Measurements from ENCODE around the gene SCNN1A. TPM values are rescaled to one million over a fixed set of nuclear protein-coding genes. Genes with fewer than 3 reads are reported as not detected.
"Not testable (repeated sequence)": the region's sequence is repeated elsewhere in the genome, so short reads cannot be mapped to it uniquely, and the experiment has no call there.

The SCNN1A gene
- total RNA-seq, 1 donor from 2014 or later, result not detected

GRCh38 chr12:6340745-6341416 is 34.5 kb downstream of the SCNN1A start:
- H3K4me1 ChIP-seq (ENCODE audit: control insufficient read depth in 3 of 3, insufficient read depth in 3 of 3, low read length in 3 of 3), result peaks cover 65 to 80% (median 70%) of the 10 kb centered on the region in 3 donors
- H3K27ac ChIP-seq (ENCODE audit: low read depth, low read length), result peak overlapping the region; percentile 98
- H3K9me3 ChIP-seq (ENCODE audit: control insufficient read depth in 3 of 3, low read length in 3 of 3), result no peaks in the 10 kb centered on the region
- H3K4me3 ChIP-seq (ENCODE audit: low read length in 3 of 3), result peak overlapping the region; percentile 96 to 97 (median 97)
- H3K36me3 ChIP-seq (ENCODE audit: control insufficient read depth in 3 of 3, insufficient read depth in 3 of 3, low read length in 3 of 3), result peaks cover 0 to 4% (median 0%) of the 10 kb centered on the region in 3 donors
- H3K27me3 ChIP-seq (ENCODE audit: control insufficient read depth in 3 of 3, insufficient read depth in 3 of 3, low read length in 3 of 3), result no peaks in the 10 kb centered on the region
- peak overlapping the region; percentile 99 to 100 (median 100) for H3K9ac ChIP-seq (ENCODE audit: low read depth in 1 of 3, low read length in 3 of 3)

GRCh38 chr12:6340032-6340638 is 35.2 kb downstream of the SCNN1A start:
- Histone ChIP-seq H3K9me3 (ENCODE audit: control insufficient read depth in 3 of 3, low read length in 3 of 3) (no peaks in the 10 kb centered on the region), H3K36me3 (ENCODE audit: control insufficient read depth in 3 of 3, insufficient read depth in 3 of 3, low read length in 3 of 3) (peaks cover 0 to 4% (median 0%) of the 10 kb centered on the region in 3 donors), H3K27me3 (ENCODE audit: control insufficient read depth in 3 of 3, insufficient read depth in 3 of 3, low read length in 3 of 3) (no peaks in the 10 kb centered on the region), H3K4me3 (ENCODE audit: low read length in 3 of 3) (peak overlapping the region; percentile 96 to 97 (median 97)), H3K4me1 (ENCODE audit: control insufficient read depth in 3 of 3, insufficient read depth in 3 of 3, low read length in 3 of 3) (peaks cover 69 to 84% (median 73%) of the 10 kb centered on the region in 3 donors), H3K27ac (ENCODE audit: low read depth, low read length) (peak overlapping the region; percentile 98), H3K9ac (ENCODE audit: low read depth in 1 of 3, low read length in 3 of 3) (peak overlapping the region; percentile 99 to 100 (median 100))

- Histone ChIP-seq H3K4me1 (ENCODE audit: control insufficient read depth in 3 of 3, insufficient read depth in 3 of 3, low read length in 3 of 3) (peaks cover 80 to 96% (median 83%) of the 10 kb centered on the region in 3 donors), H3K36me3 (ENCODE audit: control insufficient read depth in 3 of 3, insufficient read depth in 3 of 3, low read length in 3 of 3) (peaks cover 4 to 8% (median 7%) of the 10 kb centered on the region in 3 donors), H3K27ac (ENCODE audit: low read depth, low read length) (peak overlapping the region; percentile 98), H3K4me3 (ENCODE audit: low read length in 3 of 3) (peak overlapping the region; percentile 96 to 97 (median 97)), H3K27me3 (ENCODE audit: control insufficient read depth in 3 of 3, insufficient read depth in 3 of 3, low read length in 3 of 3) (no peaks in the 10 kb centered on the region), H3K9me3 (ENCODE audit: control insufficient read depth in 3 of 3, low read length in 3 of 3) (no peaks in the 10 kb centered on the region), H3K9ac (ENCODE audit: low read depth in 1 of 3, low read length in 3 of 3) (peak overlapping the region; percentile 99 to 100 (median 100))
These were observed 36.4 kb downstream of the SCNN1A start for GRCh38 chr12:6338955-6339354.

- H3K9me3 ChIP-seq (ENCODE audit: control insufficient read depth in 3 of 3, low read length in 3 of 3); H3K27me3 ChIP-seq (ENCODE audit: control insufficient read depth in 3 of 3, insufficient read depth in 3 of 3, low read length in 3 of 3): not testable (repeated sequence)
- Histone ChIP-seq H3K27ac (ENCODE audit: low read depth, low read length) (peak overlapping the region; percentile 98), H3K4me1 (ENCODE audit: control insufficient read depth in 3 of 3, insufficient read depth in 3 of 3, low read length in 3 of 3) (peaks cover 82 to 96% (median 83%) of the 10 kb centered on the region in 3 donors), H3K36me3 (ENCODE audit: control insufficient read depth in 3 of 3, insufficient read depth in 3 of 3, low read length in 3 of 3) (peaks cover 8 to 12% (median 11%) of the 10 kb centered on the region in 3 donors), H3K4me3 (ENCODE audit: low read length in 3 of 3) (peak overlapping the region; percentile 64 to 97 (median 97)), H3K9ac (ENCODE audit: low read depth in 1 of 3, low read length in 3 of 3) (peak overlapping the region in 1 of 3 donors; percentile 100)
These were observed 36.8 kb downstream of the SCNN1A start for GRCh38 chr12:6338536-6338935.

- H3K27me3 ChIP-seq (ENCODE audit: control insufficient read depth in 3 of 3, insufficient read depth in 3 of 3, low read length in 3 of 3), result no peaks in the 10 kb centered on the region
- H3K4me3 ChIP-seq (ENCODE audit: low read length in 3 of 3), result peak overlapping the region; percentile 64 to 97 (median 97)
- peaks cover 13 to 17% (median 17%) of the 10 kb centered on the region in 3 donors for H3K36me3 ChIP-seq (ENCODE audit: control insufficient read depth in 3 of 3, insufficient read depth in 3 of 3, low read length in 3 of 3)
- H3K4me1 ChIP-seq (ENCODE audit: control insufficient read depth in 3 of 3, insufficient read depth in 3 of 3, low read length in 3 of 3), result peaks cover 82 to 96% (median 82%) of the 10 kb centered on the region in 3 donors
- peak overlapping the region; percentile 87 to 96 (median 88) for H3K9ac ChIP-seq (ENCODE audit: low read depth in 1 of 3, low read length in 3 of 3)
- H3K27ac ChIP-seq (ENCODE audit: low read depth, low read length), result peak overlapping the region; percentile 98
- H3K9me3 ChIP-seq (ENCODE audit: control insufficient read depth in 3 of 3, low read length in 3 of 3), result no peaks in the 10 kb centered on the region
These were observed 37.4 kb downstream of the SCNN1A start for GRCh38 chr12:6337958-6338433.

- peaks cover 22 to 25% (median 25%) of the 10 kb centered on the region in 3 donors for H3K36me3 ChIP-seq (ENCODE audit: control insufficient read depth in 3 of 3, insufficient read depth in 3 of 3, low read length in 3 of 3)
These were observed 38.2 kb downstream of the SCNN1A start for GRCh38 chr12:6336889-6337853.

GRCh38 chr12:6336079-6336888 is 39.1 kb downstream of the SCNN1A start:
- Histone ChIP-seq H3K9me3 (ENCODE audit: control insufficient read depth in 3 of 3, low read length in 3 of 3) (no peaks in the 10 kb centered on the region), H3K9ac (ENCODE audit: low read depth in 1 of 3, low read length in 3 of 3) (peak overlapping the region; percentile 87 to 96 (median 88)), H3K36me3 (ENCODE audit: control insufficient read depth in 3 of 3, insufficient read depth in 3 of 3, low read length in 3 of 3) (peaks cover 27 to 31% (median 29%) of the 10 kb centered on the region in 3 donors), H3K4me3 (ENCODE audit: low read length in 3 of 3) (peak overlapping the region; percentile 86 to 97 (median 97)), H3K27me3 (ENCODE audit: control insufficient read depth in 3 of 3, insufficient read depth in 3 of 3, low read length in 3 of 3) (no peaks in the 10 kb centered on the region), H3K4me1 (ENCODE audit: control insufficient read depth in 3 of 3, insufficient read depth in 3 of 3, low read length in 3 of 3) (peaks cover 74 to 82% (median 75%) of the 10 kb centered on the region in 3 donors), H3K27ac (ENCODE audit: low read depth, low read length) (peak overlapping the region; percentile 98)

More at GRCh38 chr12:6336889-6337853, 38.2 kb downstream of the SCNN1A start:
- peak overlapping the region; percentile 86 to 97 (median 97) for H3K4me3 ChIP-seq (ENCODE audit: low read length in 3 of 3)
- H3K27me3 ChIP-seq (ENCODE audit: control insufficient read depth in 3 of 3, insufficient read depth in 3 of 3, low read length in 3 of 3), result no peaks in the 10 kb centered on the region
- peaks cover 77 to 90% (median 78%) of the 10 kb centered on the region in 3 donors for H3K4me1 ChIP-seq (ENCODE audit: control insufficient read depth in 3 of 3, insufficient read depth in 3 of 3, low read length in 3 of 3)
- H3K27ac ChIP-seq (ENCODE audit: low read depth, low read length), result peak overlapping the region; percentile 98
- H3K9me3 ChIP-seq (ENCODE audit: control insufficient read depth in 3 of 3, low read length in 3 of 3), result no peaks in the 10 kb centered on the region
- H3K9ac ChIP-seq (ENCODE audit: low read depth in 1 of 3, low read length in 3 of 3), result peak overlapping the region; percentile 87 to 96 (median 88)

GRCh38 chr12:6335451-6336078 is 39.8 kb downstream of the SCNN1A start:
- peak overlapping the region; percentile 86 to 97 (median 97) for H3K4me3 ChIP-seq (ENCODE audit: low read length in 3 of 3)
- H3K9ac ChIP-seq (ENCODE audit: low read depth in 1 of 3, low read length in 3 of 3), result peak overlapping the region; percentile 87 to 96 (median 88)
- no peaks in the 10 kb centered on the region for H3K9me3 ChIP-seq (ENCODE audit: control insufficient read depth in 3 of 3, low read length in 3 of 3)
- H3K27me3 ChIP-seq (ENCODE audit: control insufficient read depth in 3 of 3, insufficient read depth in 3 of 3, low read length in 3 of 3), result no peaks in the 10 kb centered on the region
- peaks cover 35 to 39% (median 36%) of the 10 kb centered on the region in 3 donors for H3K36me3 ChIP-seq (ENCODE audit: control insufficient read depth in 3 of 3, insufficient read depth in 3 of 3, low read length in 3 of 3)
- H3K4me1 ChIP-seq (ENCODE audit: control insufficient read depth in 3 of 3, insufficient read depth in 3 of 3, low read length in 3 of 3), result peaks cover 73 to 79% (median 74%) of the 10 kb centered on the region in 3 donors
- H3K27ac ChIP-seq (ENCODE audit: low read depth, low read length), result peak overlapping the region; percentile 98
